Suprapubic skin (tissue), 4 donors: ENCODE measurements around the gene TTC36. TPM values are rescaled to one million over a fixed set of nuclear protein-coding genes. Genes with fewer than 3 reads are reported as not detected.

ENCODE experiments used
- DNase-seq, 2 donors: peaks; one replicate each; pipeline ENCODE4 v3.0.0-alpha.2; 2019; ENCODE audit warnings: low spot score in 2 of 2
- H3K27ac ChIP-seq: fragments of 200-600 bp; sonication (generic); one replicate; pipeline ENCODE4 v1.5.1; 2019
- H3K27me3 ChIP-seq: fragments of 200-600 bp; sonication (generic); one replicate; pipeline ENCODE4 v1.5.1; 2019
- H3K36me3 ChIP-seq: fragments of 200-600 bp; sonication (generic); one replicate; pipeline ENCODE4 v1.5.1; 2019
- H3K4me1 ChIP-seq: fragments of 200-600 bp; sonication (generic); one replicate; pipeline ENCODE4 v1.5.1; 2019
- H3K4me3 ChIP-seq: fragments of 200-600 bp; sonication (generic); one replicate; pipeline ENCODE4 v1.5.1; 2019; ENCODE audit warnings: mild to moderate bottlenecking
- H3K9me3 ChIP-seq: fragments of 200-600 bp; sonication (generic); one replicate; pipeline ENCODE4 v1.5.1; 2019
- CTCF ChIP-seq, 2 donors: fragments of 200-600 bp in 1 of 2; fragments of 450-650 bp in 1 of 2; sonication (generic) in 1 of 2; IDR thresholded peaks; one replicate each; pipeline ENCODE4 v1.5.1; 2016 to 2019; ENCODE audit warnings: antibody characterized with exemption in 2 of 2, mild to moderate bottlenecking in 1 of 2, moderate library complexity in 1 of 2
- EP300 ChIP-seq: sonication (generic); formaldehyde crosslinking; IDR thresholded peaks from one replicate; pipeline ENCODE4 v1.6.1; 2017; ENCODE audit warnings: antibody characterized with exemption
- POLR2A ChIP-seq, 2 donors: fragments of 450-650 bp; IDR thresholded peaks; one replicate each; pipeline ENCODE4 v1.6.1; 2017; ENCODE audit warnings: antibody characterized with exemption in 2 of 2, mild to moderate bottlenecking in 2 of 2, moderate library complexity in 2 of 2
- POLR2AphosphoS5 ChIP-seq, 3 donors: sonication (generic); formaldehyde crosslinking; IDR thresholded peaks; one replicate each; pipeline ENCODE4 v1.6.1; 2017; ENCODE audit warnings: antibody characterized with exemption in 3 of 3
- WGBS: methylation state at CpG from one replicate; pipeline ENCODE4 v1.1.5; 2018; 5-methylcytosine and 5-hydroxymethylcytosine counted together
- total RNA-seq, 4 donors: library from RNA; depleted of rRNA; stranded (reverse); fragments of >200 nt; gene quantifications; one replicate each; pipeline ENCODE4 v1.1.0, GENCODE V29; 2016

Gene TTC36
- total RNA-seq, 4 donors from 2014 or later: 3.0 TPM; not detected in 3

- peaks cover 46% of the 10 kb centered on the region for H3K36me3 ChIP-seq
- no peak overlapping the region for H3K27ac ChIP-seq
- DNase-seq: peak in 1 of 2 donors; percentile 11
- no peaks in the 10 kb centered on the region for H3K9me3 ChIP-seq
- WGBS: 71% methylated on average over 5 of the region's 5 CpGs
- H3K27me3 ChIP-seq: no peaks in the 10 kb centered on the region
- no peak for TF ChIP-seq POLR2AphosphoS5 (IDR thresholded peaks at IDR 0.05)
- H3K4me3 ChIP-seq: no peak overlapping the region
- H3K4me1 ChIP-seq: no peaks in the 10 kb centered on the region
Observed at GRCh38 chr11:118545533-118545932, 18.3 kb downstream of the TTC36 start.

GRCh38 chr11:118547132-118547531, 19.9 kb downstream of the TTC36 start:
- Histone ChIP-seq H3K4me3 (no peak overlapping the region), H3K36me3 (peaks cover 55% of the 10 kb centered on the region), H3K4me1 (no peaks in the 10 kb centered on the region), H3K27me3 (no peaks in the 10 kb centered on the region), H3K9me3 (no peaks in the 10 kb centered on the region), H3K27ac (no peak overlapping the region)
- TF ChIP-seq POLR2A (IDR thresholded peaks at IDR 0.05): no peak
- no peak for TF ChIP-seq POLR2AphosphoS5 (IDR thresholded peaks at IDR 0.05)
- no peak for TF ChIP-seq EP300
- TF ChIP-seq CTCF (IDR thresholded peaks at IDR 0.05): no peak
- peak in 1 of 2 donors; percentile 20 for DNase-seq
- WGBS: 92% methylated on average over 2 of the region's 2 CpGs

- no peak overlapping the region for H3K27ac ChIP-seq
- TF ChIP-seq POLR2AphosphoS5 (IDR thresholded peaks at IDR 0.05) (no peak), CTCF (IDR thresholded peaks at IDR 0.05) (no peak), EP300 (no peak), POLR2A (IDR thresholded peaks at IDR 0.05) (no peak)
- no peaks in the 10 kb centered on the region for H3K27me3 ChIP-seq
- 89% methylated on average over 4 of the region's 4 CpGs for WGBS
- no peak for DNase-seq
- no peak overlapping the region for H3K4me3 ChIP-seq
- no peaks in the 10 kb centered on the region for H3K4me1 ChIP-seq
- H3K36me3 ChIP-seq: peaks cover 65% of the 10 kb centered on the region
- H3K9me3 ChIP-seq: no peaks in the 10 kb centered on the region
Observed at GRCh38 chr11:118552341-118552740, 25.1 kb downstream of the TTC36 start.

GRCh38 chr11:118560806-118561205, 33.5 kb downstream of the TTC36 start:
- WGBS: 89% methylated on average over 4 of the region's 4 CpGs
- H3K9me3 ChIP-seq: no peaks in the 10 kb centered on the region
- H3K4me1 ChIP-seq: peaks cover 11% of the 10 kb centered on the region
- no peaks in the 10 kb centered on the region for H3K27me3 ChIP-seq
- no peak for DNase-seq
- no peak overlapping the region for H3K4me3 ChIP-seq
- H3K27ac ChIP-seq: no peak overlapping the region
- TF ChIP-seq EP300 (no peak), POLR2A (IDR thresholded peaks at IDR 0.05) (no peak), POLR2AphosphoS5 (IDR thresholded peaks at IDR 0.05) (no peak), CTCF (IDR thresholded peaks at IDR 0.05) (no peak)
- H3K36me3 ChIP-seq: peaks cover 32% of the 10 kb centered on the region

GRCh38 chr11:118565051-118565450, 37.8 kb downstream of the TTC36 start:
- Histone ChIP-seq H3K27me3 (no peaks in the 10 kb centered on the region), H3K36me3 (peaks cover 3% of the 10 kb centered on the region), H3K4me1 (peaks cover 15% of the 10 kb centered on the region), H3K9me3 (no peaks in the 10 kb centered on the region), H3K4me3 (peak overlapping the region; percentile 66), H3K27ac (peak overlapping the region; percentile 81)
- TF ChIP-seq CTCF (IDR thresholded peaks at IDR 0.05): no peak
- no peak for TF ChIP-seq EP300
- no peak for TF ChIP-seq POLR2A (IDR thresholded peaks at IDR 0.05)
- TF ChIP-seq POLR2AphosphoS5 (IDR thresholded peaks at IDR 0.05): no peak
- DNase-seq: no peak
- WGBS: 20% methylated on average over 5 of the region's 5 CpGs

GRCh38 chr11:118569670-118570069, 42.4 kb downstream of the TTC36 start:
- Histone ChIP-seq H3K9me3 (no peaks in the 10 kb centered on the region), H3K36me3 (no peaks in the 10 kb centered on the region), H3K4me1 (peaks cover 33% of the 10 kb centered on the region), H3K27me3 (no peaks in the 10 kb centered on the region), H3K4me3 (no peak overlapping the region), H3K27ac (no peak overlapping the region)
- 77% methylated on average over 2 of the region's 2 CpGs for WGBS
- DNase-seq: no peak
- TF ChIP-seq POLR2A (IDR thresholded peaks at IDR 0.05): no peak
- TF ChIP-seq CTCF (IDR thresholded peaks at IDR 0.05): no peak
- TF ChIP-seq POLR2AphosphoS5 (IDR thresholded peaks at IDR 0.05): no peak
- TF ChIP-seq EP300: no peak
